Neuronal stem cell (in vitro differentiated cells): Measurements from ENCODE around the gene ZBTB7C.

Experiments
- DNase-seq: peaks from one replicate; pipeline ENCODE4 v3.0.0-alpha.2; 2013; ENCODE audit warnings: low spot score
- H2AFZ ChIP-seq: one replicate; pipeline ENCODE4 v1.6.1; 2013; ENCODE audit warnings: mild to moderate bottlenecking, low read length, inconsistent platforms
- H2AK5ac ChIP-seq: 2 replicates; pipeline ENCODE4 v1.6.1; 2013; ENCODE audit warnings: low read depth, mild to moderate bottlenecking, inconsistent platforms, low read length, moderate library complexity, mixed read lengths
- H2BK120ac ChIP-seq: 2 replicates; pipeline ENCODE4 v1.6.1; 2013; ENCODE audit warnings: low read depth, mild to moderate bottlenecking, inconsistent platforms, low read length, moderate library complexity, mixed read lengths
- H2BK12ac ChIP-seq: one replicate; pipeline ENCODE4 v1.6.1; 2013; ENCODE audit warnings: low read length, inconsistent platforms
- H2BK15ac ChIP-seq: 2 replicates; pipeline ENCODE4 v1.6.1; 2013; ENCODE audit warnings: mild to moderate bottlenecking, low read length, inconsistent platforms, mixed read lengths
- H2BK5ac ChIP-seq: one replicate; pipeline ENCODE4 v1.6.1; 2013; ENCODE audit warnings: inconsistent platforms, mild to moderate bottlenecking, low read length, moderate library complexity
- H3K14ac ChIP-seq: one replicate; pipeline ENCODE4 v1.6.1; 2013; ENCODE audit warnings: low read length, inconsistent platforms
- H3K18ac ChIP-seq: 2 replicates; pipeline ENCODE4 v1.6.1; 2013; ENCODE audit warnings: low read length, inconsistent platforms
- H3K23ac ChIP-seq: 2 replicates; pipeline ENCODE4 v1.6.1; 2013; ENCODE audit warnings: low read depth, mild to moderate bottlenecking, mixed read lengths, low read length, inconsistent platforms; ENCODE audit not compliant: poor library complexity
- H3K27ac ChIP-seq: replicated peaks from 3 replicates; pipeline ENCODE4 v1.5.1; 2013; ENCODE audit warnings: low read length, inconsistent platforms
- H3K27me3 ChIP-seq, 3 experiments: 2 replicates each; pipeline ENCODE4 v1.6.1; 2013; ENCODE audit warnings: low read length in 3 of 3, mild to moderate bottlenecking in 2 of 3, inconsistent platforms in 1 of 3, low read depth in 1 of 3, mixed read lengths in 1 of 3, moderate library complexity in 1 of 3; ENCODE audit not compliant: control insufficient read depth in 3 of 3, insufficient read depth in 3 of 3
- H3K36me3 ChIP-seq, 2 donors: replicated peaks in 1 of 2; 2 replicates each; pipeline ENCODE4 v1.6.1; 2013; ENCODE audit warnings: low read length in 2 of 2; ENCODE audit not compliant: control insufficient read depth in 2 of 2, insufficient read depth in 2 of 2
- H3K4ac ChIP-seq: 2 replicates; pipeline ENCODE4 v1.6.1; 2013; ENCODE audit warnings: inconsistent platforms, mild to moderate bottlenecking, low read length, moderate library complexity
- H3K4me1 ChIP-seq, 2 donors: 1 replicate in 1 of 2; 2 replicates in 1 of 2; pipeline ENCODE4 v1.6.1; 2013; ENCODE audit warnings: low read length in 2 of 2, low read depth in 1 of 2; ENCODE audit not compliant: control insufficient read depth in 2 of 2, insufficient read depth in 1 of 2
- H3K4me2 ChIP-seq: one replicate; pipeline ENCODE4 v1.6.1; 2013; ENCODE audit warnings: mild to moderate bottlenecking, low read length, inconsistent platforms; ENCODE audit not compliant: insufficient read depth, poor library complexity, severe bottlenecking
- H3K4me3 ChIP-seq, 2 donors: 2 replicates each; pipeline ENCODE4 v1.5.1; 2013; ENCODE audit warnings: low read length in 2 of 2, mild to moderate bottlenecking in 2 of 2, inconsistent platforms in 1 of 2, moderate library complexity in 1 of 2
- H3K79me1 ChIP-seq: one replicate; pipeline ENCODE4 v1.6.1; 2013; ENCODE audit warnings: low read depth, mild to moderate bottlenecking, inconsistent platforms, low read length, moderate library complexity
- H3K9ac ChIP-seq: one replicate; pipeline ENCODE4 v1.6.1; 2013; ENCODE audit warnings: mild to moderate bottlenecking, low read depth, low read length, inconsistent platforms; ENCODE audit not compliant: poor library complexity
- H3K9me3 ChIP-seq, 2 donors: replicated peaks in 1 of 2; 2 replicates each; pipeline versions ENCODE3 to v1.6.1; 2013; ENCODE audit warnings: low read length in 2 of 2, mild to moderate bottlenecking in 2 of 2, inconsistent platforms in 1 of 2, low read depth in 1 of 2, mixed read lengths in 1 of 2, moderate library complexity in 1 of 2; ENCODE audit not compliant: control insufficient read depth in 2 of 2, insufficient read depth in 1 of 2
- H4K8ac ChIP-seq: one replicate; pipeline ENCODE4 v1.6.1; 2013; ENCODE audit warnings: low read depth, mild to moderate bottlenecking, inconsistent platforms, low read length, moderate library complexity
- H4K91ac ChIP-seq: one replicate; pipeline ENCODE4 v1.6.1; 2013; ENCODE audit warnings: low read length, low read depth, mild to moderate bottlenecking, inconsistent platforms; ENCODE audit not compliant: poor library complexity
- WGBS, 2 donors: extraction: QIAGEN DNeasy Blood & Tissue Kit; methylation state at CpG; one replicate each; pipeline ENCODE4 v1.1.7; 2013; ENCODE audit warnings: missing lambda C conversion rate in 2 of 2, mixed read lengths in 1 of 2; ENCODE audit not compliant: insufficient read length in 2 of 2, insufficient replicate concordance in 1 of 2; ENCODE audit errors: extremely low coverage in 2 of 2; 5-methylcytosine and 5-hydroxymethylcytosine counted together

The ZBTB7C gene

GRCh38 chr18:48191494-48191893 is 217.7 kb downstream of the ZBTB7C start:
- no peak for DNase-seq

GRCh38 chr18:48190994-48191393 is 218.2 kb downstream of the ZBTB7C start:
- Histone ChIP-seq H2AFZ (no peak overlapping the region), H3K14ac (no peak overlapping the region), H3K4me1 (peaks cover 9 to 12% of the 10 kb centered on the region in 2 donors), H4K8ac (no peak overlapping the region), H3K4ac (no peak overlapping the region), H3K36me3 (no peaks in the 10 kb centered on the region), H3K4me3 (no peak overlapping the region), H2BK5ac (no peak overlapping the region), H3K18ac (peak overlapping the region; percentile 50), H3K23ac (no peak overlapping the region), H3K9ac (peak overlapping the region; percentile 45), H3K27ac (no peak overlapping the region), H2BK120ac (no peak overlapping the region), H3K79me1 (no peaks in the 10 kb centered on the region), H2BK15ac (no peak overlapping the region), H3K9me3 (no peaks in the 10 kb centered on the region), H3K27me3 (no peaks in the 10 kb centered on the region), H2BK12ac (peak overlapping the region; percentile 89), H2AK5ac (peak overlapping the region; percentile 23), H4K91ac (no peak overlapping the region), H3K4me2 (no peak overlapping the region)
- no peak for DNase-seq
- WGBS, 2 donors = no CpG with 5 or more reads among the region's 7 CpGs

More at GRCh38 chr18:48191494-48191893, 217.7 kb downstream of the ZBTB7C start:
- H3K23ac ChIP-seq = no peak overlapping the region
- no peak overlapping the region for H2BK15ac ChIP-seq
- no peaks in the 10 kb centered on the region for H3K9me3 ChIP-seq
- no peak overlapping the region for H2BK120ac ChIP-seq
- no peak overlapping the region for H2BK5ac ChIP-seq
- no peak overlapping the region for H3K27ac ChIP-seq
- no peaks in the 10 kb centered on the region for H3K79me1 ChIP-seq
- H2AK5ac ChIP-seq = no peak overlapping the region
- H3K9ac ChIP-seq = no peak overlapping the region
- no peak overlapping the region for H2AFZ ChIP-seq
- H4K8ac ChIP-seq = no peak overlapping the region
- H3K36me3 ChIP-seq = no peaks in the 10 kb centered on the region
- H4K91ac ChIP-seq = no peak overlapping the region
- peak overlapping the region; percentile 2 for H3K18ac ChIP-seq
- no CpG with 5 or more reads among the region's 3 CpGs for WGBS, 2 donors
- H3K4ac ChIP-seq = no peak overlapping the region
- no peak overlapping the region for H3K14ac ChIP-seq
- H3K27me3 ChIP-seq = no peaks in the 10 kb centered on the region
- peaks cover 4 to 9% of the 10 kb centered on the region in 2 donors for H3K4me1 ChIP-seq
- H2BK12ac ChIP-seq = no peak overlapping the region
- H3K4me3 ChIP-seq = no peak overlapping the region
- H3K4me2 ChIP-seq = no peak overlapping the region

DNA sequence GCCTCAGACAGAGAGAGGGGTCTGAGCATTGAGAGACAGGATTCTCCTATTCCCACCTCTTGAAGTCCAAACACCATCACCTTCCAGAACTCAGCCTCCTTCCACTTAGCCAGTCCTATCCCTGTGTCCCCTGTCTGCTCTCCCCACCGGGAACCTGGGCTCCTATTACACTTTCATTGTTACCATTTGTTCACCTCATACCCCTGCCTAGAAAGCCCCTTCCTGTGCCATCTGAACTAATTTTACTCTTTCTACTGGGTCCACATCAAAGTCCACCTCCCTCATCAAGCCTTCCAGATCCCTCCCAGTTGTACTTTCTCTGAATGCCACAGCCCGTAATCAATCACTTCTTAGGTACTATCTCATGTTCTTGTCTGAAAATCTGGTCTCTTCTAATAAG is 220.6 kb downstream of the ZBTB7C start:
- Histone ChIP-seq H3K4ac (no peak overlapping the region), H2AFZ (no peak overlapping the region), H3K27ac (no peak overlapping the region), H3K14ac (no peak overlapping the region), H3K18ac (no peak overlapping the region), H4K8ac (no peak overlapping the region), H2BK15ac (no peak overlapping the region), H3K79me1 (no peaks in the 10 kb centered on the region), H3K23ac (no peak overlapping the region), H2BK5ac (no peak overlapping the region), H3K4me2 (no peak overlapping the region), H3K9ac (no peak overlapping the region), H3K36me3 (no peaks in the 10 kb centered on the region), H3K27me3 (no peaks in the 10 kb centered on the region), H3K4me3 (no peak overlapping the region), H4K91ac (no peak overlapping the region), H3K4me1 (peaks cover 11 to 16% of the 10 kb centered on the region in 2 donors), H2BK120ac (no peak overlapping the region), H2BK12ac (no peak overlapping the region), H3K9me3 (no peaks in the 10 kb centered on the region), H2AK5ac (no peak overlapping the region)
- no peak for DNase-seq
- WGBS, 2 donors = no CpG with 5 or more reads among the region's 2 CpGs

GRCh38 chr18:48186861-48187260 is 222.3 kb downstream of the ZBTB7C start:
- no peak overlapping the region for H2BK120ac ChIP-seq
- no CpG with 5 or more reads among the region's 6 CpGs for WGBS, 2 donors

More at GRCh38 chr18:48186861-48187260, 222.3 kb downstream of the ZBTB7C start:
- Histone ChIP-seq H3K14ac (no peak overlapping the region), H2BK5ac (no peak overlapping the region), H2BK12ac (no peak overlapping the region), H2AK5ac (no peak overlapping the region), H3K9me3 (no peaks in the 10 kb centered on the region), H3K4me1 (peaks cover 11 to 16% of the 10 kb centered on the region in 2 donors), H3K4me2 (no peak overlapping the region), H4K91ac (no peak overlapping the region), H3K4ac (no peak overlapping the region), H2BK15ac (no peak overlapping the region), H3K27me3 (no peaks in the 10 kb centered on the region), H3K79me1 (no peaks in the 10 kb centered on the region), H3K4me3 (no peak overlapping the region), H3K9ac (no peak overlapping the region), H3K36me3 (no peaks in the 10 kb centered on the region), H4K8ac (no peak overlapping the region), H3K18ac (peak overlapping the region; percentile 66), H3K23ac (no peak overlapping the region), H2AFZ (no peak overlapping the region), H3K27ac (no peak overlapping the region)
- no peak for DNase-seq
